Measurements from ENCODE around the gene CPO.

DNA sequence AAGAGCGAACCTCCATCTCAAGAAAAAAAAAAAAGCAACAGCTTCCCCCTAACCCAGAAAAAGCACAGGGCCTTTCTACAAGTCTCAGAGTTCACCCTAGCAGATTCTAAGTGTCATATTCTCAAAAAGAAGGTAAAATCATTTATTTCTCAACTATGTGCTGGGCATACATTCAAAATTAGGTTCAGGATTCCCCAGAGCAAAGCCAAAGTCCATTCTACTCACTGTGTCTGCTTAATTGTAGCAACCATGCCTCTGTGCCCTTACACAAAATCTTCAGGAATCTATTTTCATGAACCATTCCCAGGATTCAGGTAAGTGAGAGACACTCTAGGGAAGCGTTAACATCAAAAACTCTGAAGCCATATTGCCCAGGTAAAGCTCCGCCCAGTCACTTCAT lies 40.0 kb downstream of the CPO start:
- TF ChIP-seq, protein P1, sequence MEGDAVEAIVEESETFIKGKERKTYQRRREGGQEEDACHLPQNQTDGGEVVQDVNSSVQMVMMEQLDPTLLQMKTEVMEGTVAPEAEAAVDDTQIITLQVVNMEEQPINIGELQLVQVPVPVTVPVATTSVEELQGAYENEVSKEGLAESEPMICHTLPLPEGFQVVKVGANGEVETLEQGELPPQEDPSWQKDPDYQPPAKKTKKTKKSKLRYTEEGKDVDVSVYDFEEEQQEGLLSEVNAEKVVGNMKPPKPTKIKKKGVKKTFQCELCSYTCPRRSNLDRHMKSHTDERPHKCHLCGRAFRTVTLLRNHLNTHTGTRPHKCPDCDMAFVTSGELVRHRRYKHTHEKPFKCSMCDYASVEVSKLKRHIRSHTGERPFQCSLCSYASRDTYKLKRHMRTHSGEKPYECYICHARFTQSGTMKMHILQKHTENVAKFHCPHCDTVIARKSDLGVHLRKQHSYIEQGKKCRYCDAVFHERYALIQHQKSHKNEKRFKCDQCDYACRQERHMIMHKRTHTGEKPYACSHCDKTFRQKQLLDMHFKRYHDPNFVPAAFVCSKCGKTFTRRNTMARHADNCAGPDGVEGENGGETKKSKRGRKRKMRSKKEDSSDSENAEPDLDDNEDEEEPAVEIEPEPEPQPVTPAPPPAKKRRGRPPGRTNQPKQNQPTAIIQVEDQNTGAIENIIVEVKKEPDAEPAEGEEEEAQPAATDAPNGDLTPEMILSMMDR (IDR thresholded peaks at IDR 0.05) = no peak
- TF ChIP-seq POLR2A (IDR thresholded peaks at IDR 0.05) = no peak
